NB4 (cell line): ENCODE results near the gene PLCH1.

Experiments used
- POLR2A ChIP-seq: IDR thresholded peaks from 2 replicates; pipeline ENCODE4 v1.6.1; 2011; ENCODE audit warnings: mild to moderate bottlenecking; ENCODE audit not compliant: insufficient read length; ENCODE audit errors: extremely low read depth
- TF ChIP-seq, protein P1 (sequence below): IDR thresholded peaks from one replicate; pipeline ENCODE4 v1.5.1; 2012; ENCODE audit warnings: low read depth, low read length
- TF ChIP-seq, protein P2 (sequence below): IDR thresholded peaks from 2 replicates; pipeline ENCODE4 v1.6.1; 2011; ENCODE audit warnings: low read depth, low read length

DNA sequence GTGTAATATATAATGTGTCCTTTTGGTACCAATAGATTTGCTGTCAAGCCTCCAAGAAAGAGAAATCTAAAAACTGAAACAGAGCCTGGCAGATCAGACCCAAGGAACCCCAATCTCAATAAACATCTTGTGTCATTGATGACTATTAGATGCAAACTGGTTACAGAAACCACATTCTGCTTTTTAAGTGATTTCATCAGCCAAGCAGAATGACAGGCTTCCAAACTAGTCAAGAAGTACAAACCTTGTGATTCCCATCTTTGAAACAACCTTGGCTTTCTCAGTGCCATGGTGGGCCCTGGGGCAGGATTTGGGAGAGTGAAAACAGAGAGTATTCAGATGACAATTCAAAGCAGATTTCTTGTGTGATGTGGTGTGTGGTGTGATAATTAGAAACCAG lies 405.8 kb downstream of the PLCH1 start:
- TF ChIP-seq POLR2A = no peak
- TF ChIP-seq, protein P1, sequence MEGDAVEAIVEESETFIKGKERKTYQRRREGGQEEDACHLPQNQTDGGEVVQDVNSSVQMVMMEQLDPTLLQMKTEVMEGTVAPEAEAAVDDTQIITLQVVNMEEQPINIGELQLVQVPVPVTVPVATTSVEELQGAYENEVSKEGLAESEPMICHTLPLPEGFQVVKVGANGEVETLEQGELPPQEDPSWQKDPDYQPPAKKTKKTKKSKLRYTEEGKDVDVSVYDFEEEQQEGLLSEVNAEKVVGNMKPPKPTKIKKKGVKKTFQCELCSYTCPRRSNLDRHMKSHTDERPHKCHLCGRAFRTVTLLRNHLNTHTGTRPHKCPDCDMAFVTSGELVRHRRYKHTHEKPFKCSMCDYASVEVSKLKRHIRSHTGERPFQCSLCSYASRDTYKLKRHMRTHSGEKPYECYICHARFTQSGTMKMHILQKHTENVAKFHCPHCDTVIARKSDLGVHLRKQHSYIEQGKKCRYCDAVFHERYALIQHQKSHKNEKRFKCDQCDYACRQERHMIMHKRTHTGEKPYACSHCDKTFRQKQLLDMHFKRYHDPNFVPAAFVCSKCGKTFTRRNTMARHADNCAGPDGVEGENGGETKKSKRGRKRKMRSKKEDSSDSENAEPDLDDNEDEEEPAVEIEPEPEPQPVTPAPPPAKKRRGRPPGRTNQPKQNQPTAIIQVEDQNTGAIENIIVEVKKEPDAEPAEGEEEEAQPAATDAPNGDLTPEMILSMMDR = no peak
- TF ChIP-seq, protein P2, sequence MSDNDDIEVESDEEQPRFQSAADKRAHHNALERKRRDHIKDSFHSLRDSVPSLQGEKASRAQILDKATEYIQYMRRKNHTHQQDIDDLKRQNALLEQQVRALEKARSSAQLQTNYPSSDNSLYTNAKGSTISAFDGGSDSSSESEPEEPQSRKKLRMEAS = no peak
